ENCODE data around the gene HNRNPLL.
"Not testable (repeated sequence)": the region's sequence is repeated elsewhere in the genome, so short reads cannot be mapped to it uniquely, and the experiment has no call there.

HNRNPLL gene

DNA sequence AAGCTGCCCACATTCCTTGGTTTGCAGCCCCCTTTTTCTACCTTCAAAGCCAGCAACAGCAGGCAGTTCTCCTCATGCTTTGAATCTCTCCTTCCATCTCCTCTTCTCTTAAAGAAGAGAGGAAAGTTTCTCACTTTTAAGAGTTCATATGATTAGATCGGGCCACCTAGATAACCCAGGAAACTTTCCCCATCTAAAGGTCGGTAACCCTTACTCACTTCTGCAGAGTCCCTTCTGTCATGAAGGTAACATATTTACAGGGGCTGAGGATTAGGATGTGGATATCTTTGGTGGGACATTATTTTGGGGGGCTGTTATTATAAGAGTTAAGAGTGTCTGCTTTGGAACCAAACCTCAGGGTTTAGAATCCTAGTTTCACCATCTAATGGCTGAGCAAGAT lies 51.0 kb downstream of the HNRNPLL start:
- no peak for DNase-seq

DNA sequence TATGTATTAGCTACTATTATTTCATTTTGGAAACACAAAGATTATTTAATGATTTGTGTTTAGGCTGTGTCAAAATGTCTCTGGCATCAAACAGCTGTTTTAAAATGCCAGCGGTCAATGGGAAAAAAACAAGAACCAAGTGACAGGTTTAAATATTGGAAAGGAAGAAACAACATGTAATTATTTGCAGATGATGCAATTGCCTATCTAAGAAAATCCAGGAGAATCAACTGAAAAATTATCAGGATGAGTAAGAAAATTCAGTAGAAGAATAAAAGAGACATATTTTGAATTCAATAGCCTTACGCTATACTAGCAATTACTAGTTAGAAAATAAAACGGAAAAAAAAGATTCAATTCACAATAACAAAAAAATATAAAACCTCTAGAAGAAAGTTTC lies 51.6 kb downstream of the HNRNPLL start:
- DNase-seq, result no peak

DNA sequence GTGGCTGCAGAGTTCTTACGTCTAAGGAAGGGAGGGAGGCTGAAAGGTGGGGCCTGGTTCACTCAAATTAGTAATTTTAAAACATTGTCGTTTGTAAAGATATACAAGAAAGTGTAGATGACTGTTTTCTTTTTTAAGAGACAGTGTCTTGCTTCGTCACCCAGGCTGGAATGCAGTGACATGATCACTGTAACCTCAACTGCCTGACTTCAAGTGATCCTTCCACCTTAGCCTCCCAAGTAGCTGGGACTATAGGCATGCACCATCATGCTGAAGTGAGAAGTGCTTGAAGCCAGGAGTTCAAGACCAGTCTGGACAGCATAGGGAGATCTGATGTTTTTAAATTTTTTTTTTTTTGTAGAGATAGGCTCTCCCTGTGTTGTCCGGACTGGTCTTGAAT lies 52.9 kb downstream of the HNRNPLL start:
- no peak for DNase-seq

DNA sequence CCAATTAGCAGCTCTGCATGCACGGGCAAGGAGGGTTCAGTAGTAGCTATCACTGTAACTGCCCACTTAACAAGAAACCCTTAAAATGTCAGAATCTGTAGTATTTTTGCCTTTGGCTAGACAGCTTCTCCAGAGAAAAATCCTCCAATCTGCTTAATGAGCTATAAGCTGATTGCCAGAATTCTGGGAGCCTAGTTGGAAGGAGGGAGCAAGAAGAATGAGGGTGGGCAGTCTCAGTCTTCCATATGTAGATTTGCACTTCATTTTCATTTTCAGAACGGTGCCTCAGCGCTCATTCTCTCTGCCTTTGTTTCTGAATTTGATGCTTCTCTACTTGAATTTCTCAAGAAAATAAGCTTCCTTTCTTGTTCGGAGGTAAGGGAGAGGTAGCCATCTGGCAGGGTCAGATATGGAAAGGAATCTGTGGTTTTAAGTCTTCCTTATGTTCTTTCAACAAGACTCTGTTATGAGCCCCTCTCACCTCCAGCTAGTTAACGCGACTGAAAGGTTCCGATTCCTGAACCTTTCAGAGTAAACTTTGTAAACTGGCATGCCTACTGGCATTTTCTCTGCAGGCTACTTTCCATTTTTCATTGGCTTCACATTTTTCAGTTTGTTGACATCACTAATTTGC lies 53.5 kb downstream of the HNRNPLL start:
- peak; percentile 61 to 75 for DNase-seq

DNA sequence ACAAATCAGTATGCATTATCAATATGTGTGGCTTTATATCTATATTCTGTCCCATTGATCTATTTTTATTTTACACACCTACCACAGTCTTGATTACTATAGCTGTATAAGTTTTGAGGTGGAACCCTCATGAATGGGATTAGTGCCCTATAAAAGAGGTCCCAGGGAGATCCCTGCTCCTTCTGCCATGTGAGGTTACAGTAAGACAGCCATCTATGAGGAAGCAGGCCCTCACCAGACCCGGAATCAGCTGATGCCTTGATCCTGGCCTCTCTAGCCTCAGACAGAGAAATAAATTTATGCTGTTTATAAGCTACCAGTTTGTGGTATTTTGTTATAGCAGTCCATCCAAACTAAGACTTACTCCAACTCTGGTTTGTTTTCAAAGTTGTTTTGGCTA lies 54.9 kb downstream of the HNRNPLL start:
- no peak for DNase-seq

DNA sequence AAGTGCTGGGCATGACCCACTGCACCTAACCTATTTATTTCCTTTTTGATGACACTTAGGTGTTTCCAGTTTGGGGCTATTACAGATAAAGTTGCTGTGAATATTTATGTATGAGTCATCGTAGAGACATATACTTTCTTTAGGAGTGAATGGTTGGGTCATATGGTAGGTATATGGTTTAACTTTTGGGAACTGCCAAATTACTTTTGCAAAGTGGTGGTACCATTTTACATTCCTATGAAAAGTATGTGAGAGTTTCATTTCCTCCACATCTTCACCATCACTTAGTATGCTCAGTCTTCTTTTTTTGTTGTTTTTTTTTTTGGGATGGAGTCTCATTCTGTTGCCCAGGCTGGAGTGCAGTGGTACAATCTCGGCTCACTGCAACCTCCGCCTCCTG lies 56.1 kb downstream of the HNRNPLL start:
- no peak for DNase-seq

DNA sequence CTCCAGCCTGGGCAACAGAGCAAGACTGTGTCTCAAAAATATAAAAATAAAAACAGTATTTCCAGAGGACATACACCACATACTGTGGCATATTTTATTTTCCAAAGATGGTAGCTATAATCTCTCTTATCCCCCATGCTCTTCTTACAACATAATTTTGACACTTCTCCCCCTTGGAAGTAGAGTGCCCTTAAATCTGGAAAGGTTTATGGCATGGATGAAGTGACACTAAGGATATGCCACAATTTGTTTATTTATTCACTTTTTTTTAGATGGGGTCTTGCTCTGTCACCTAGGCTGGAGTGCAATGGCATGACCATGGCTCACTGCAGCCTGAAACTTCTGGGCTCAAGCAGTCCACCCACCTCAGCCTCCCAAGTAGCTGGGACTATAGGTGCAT lies 56.7 kb downstream of the HNRNPLL start:
- no peak for DNase-seq

DNA sequence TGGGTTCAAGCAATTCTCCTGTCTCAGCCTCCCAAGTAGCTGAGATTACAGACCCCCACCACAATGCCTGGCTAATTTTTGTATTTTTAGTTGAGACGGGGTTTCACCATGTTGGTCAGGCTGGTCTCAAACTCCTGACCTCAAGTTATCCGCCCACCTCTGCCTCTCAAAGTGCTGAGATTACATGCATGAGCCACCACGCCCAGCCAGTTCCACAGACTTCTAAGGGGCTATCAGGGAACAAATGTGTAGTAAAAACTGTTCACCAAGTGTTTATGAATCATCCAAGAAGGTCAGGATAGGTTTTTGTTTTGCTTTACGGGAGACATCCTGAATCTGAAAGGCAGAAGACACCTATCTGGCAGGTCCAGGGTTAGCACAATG lies 60.5 kb downstream of the HNRNPLL start:
- DNase-seq, result not testable (repeated sequence)

DNA sequence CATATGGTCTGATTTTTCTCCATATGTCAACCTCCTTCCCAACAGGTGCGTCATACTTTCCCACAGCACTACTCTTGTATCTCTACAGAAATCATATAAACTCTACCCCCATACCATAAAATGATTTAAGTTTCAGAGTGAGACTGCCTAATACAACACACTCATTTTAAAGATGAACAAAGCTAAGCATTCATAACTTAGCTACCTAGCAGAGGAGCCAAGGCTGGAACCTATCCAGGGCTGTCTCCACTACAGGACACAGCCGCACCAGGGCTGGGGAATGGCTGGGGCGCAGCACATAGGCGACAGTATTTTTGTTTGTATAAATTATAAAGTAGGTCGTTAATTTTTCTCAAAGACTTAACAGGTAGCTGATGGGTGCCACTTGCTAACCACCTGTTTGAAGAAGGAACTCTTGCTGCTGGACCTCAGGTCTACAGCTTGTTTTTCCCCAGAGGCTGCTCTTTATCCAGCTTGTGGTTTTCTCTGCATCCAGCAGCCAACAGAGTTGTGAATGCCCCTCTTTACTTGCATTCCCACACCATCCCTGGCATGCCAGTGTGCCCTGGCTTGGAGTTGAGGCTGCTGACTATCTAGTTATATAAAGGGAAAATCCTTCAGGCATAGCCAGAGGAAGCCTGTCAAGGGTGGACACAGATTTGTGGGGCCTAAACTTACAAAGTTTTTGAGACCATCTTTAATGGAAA lies 62.0 kb downstream of the HNRNPLL start:
- peak in 1 of 2 experiments; percentile 79 for DNase-seq

DNA sequence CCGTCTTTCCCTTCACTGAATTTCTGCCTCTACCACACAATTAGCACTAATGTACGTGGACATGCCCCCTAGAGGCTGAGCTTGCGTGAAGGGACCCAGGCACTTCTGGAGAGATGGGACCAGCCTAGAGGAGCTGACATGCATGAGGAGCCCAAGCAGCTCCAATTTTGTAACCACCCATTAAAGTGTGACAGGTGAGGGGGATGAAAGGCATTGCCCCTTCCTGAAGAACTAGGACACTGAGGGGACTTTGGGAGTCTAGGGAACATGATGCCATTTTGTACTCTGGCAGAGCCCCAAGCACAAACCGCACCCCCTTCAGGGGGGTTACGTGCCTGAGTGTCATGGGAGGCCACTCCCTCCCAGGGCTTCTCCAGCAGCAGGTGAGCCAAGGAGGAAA lies 63.6 kb downstream of the HNRNPLL start:
- DNase-seq, result no peak

DNA sequence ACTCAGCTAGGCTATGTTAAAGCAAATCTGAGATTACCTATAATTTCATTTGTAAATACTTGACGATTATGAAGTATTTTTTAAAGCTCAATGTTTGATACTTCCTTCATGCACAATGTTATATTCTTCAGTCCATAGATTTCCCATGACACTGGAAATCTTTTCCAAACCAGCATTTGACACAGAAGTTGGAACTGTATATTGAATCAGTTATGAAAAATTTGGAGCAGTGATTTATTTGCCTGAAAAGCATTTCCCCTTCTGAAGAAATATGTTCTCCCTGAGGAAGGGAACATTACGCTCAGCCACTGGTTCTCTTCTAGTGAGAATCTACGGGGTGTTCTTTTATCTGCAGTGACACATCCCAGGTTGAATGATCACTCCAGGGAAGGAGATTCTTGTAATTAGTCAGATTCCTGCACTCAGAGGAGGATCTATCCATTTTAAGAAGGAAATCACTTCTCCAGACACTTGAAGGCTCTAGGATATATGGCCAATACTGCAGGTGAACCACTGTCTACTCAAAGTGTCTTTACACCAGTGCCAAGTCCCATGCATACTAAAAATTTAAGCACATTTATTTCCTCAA lies 64.7 kb downstream of the HNRNPLL start:
- no peak for DNase-seq

DNA sequence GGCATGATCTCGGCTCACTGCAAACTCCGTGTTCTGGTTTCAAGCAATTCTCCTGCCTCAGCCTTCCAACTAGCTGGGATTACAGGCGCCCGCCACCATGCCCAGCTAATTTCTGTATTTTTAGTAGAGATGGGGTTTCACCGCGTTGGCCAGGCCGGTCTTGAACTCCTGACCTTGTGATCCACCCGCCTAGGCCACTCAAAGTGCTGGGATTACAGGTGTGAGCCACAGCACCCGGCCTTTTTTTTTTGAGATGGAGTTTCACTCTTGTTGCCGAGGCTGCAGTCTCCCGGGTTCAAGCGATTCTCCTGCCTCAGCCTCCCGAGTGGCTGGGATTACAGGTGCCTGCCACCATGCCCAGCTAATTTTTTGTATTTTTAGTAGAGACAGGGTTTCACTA lies 65.4 kb downstream of the HNRNPLL start:
- not testable (repeated sequence) for DNase-seq

DNA sequence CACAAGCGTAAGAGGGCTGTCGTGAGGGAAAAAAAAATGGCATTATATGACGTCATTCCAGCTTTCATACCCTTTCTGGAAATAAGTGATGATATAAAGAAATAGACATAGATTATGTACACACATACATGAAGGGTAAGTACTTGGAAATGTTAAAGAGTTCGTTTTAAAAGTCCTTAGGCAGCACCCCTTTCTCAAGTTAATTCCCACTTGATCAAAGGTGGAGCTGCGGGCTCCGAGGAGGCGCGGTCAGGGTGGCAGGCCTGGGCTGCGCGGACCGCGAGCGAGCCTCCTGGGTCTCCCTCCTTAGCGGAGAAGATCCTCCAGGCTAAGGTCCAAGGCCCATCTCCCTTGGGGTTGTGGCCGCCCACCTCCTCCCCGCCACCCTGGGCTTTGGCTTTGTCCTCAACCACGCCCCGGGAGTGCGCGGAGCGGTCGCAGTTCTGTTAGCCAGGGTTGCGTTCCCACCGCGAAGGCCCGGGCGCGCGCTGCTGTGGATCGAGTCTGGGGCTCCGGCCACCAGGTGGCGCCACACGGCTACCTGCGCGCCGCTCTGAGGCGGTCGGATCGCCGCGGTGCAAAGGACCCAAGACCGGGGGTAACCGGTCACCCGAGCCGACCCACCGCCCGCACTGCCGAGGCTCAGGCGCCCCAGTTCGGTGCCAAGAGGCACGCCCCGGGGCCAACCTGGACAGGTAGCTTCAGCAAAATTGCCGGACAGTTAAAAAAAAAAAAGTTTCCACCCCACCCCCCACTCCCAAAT lies 66.8 kb downstream of the HNRNPLL start:
- DNase-seq, result peak; percentile 15 to 71

DNA sequence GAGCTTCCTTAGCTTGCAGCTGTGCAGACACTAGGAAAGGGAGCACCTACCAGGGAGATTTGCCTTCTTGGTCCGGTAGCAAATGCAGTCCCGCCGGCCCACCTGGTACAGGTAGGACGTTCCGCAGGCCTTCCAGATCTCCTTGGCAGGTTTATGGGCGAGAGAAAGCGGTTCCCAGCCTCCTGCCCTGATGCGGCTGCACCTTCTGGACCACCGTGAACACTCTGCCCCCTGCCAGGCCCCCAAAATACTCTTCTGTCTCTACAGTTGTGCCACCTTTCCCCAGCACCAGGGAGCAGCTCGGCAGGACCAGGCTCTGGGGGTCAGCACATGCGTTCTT lies 67.4 kb downstream of the HNRNPLL start:
- DNase-seq, result no peak

DNA sequence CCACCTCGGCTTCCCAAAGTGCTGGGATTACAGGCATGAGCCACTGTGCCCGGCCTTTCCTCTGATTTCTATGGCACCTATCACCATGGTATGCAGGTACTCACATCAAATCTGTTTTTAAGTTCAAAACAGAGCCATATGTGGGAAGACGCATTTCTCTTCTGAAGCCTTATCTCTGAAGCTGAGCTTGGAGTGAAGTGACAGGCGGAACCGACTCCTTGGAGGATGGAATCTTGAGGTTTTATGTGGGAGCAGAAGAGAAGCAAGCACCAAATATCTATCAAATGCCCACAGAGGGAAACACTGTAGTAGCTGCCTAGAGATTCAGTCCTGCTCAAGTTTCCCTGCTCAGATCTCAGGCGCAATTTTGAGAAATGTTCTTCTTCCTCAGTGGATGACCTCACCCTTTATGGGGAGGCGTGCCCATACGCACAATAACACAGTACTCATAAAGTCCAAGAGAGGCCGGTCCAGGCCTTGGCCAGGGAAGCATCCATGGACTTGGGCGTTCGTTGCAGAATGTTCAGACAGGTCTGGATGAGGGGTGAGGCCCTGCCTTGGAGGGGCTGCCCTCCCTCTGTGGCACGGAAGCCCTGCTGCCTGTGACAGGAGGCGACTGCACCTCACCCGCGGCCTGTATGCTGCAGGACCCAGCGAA lies 67.9 kb downstream of the HNRNPLL start:
- DNase-seq, result no peak

DNA sequence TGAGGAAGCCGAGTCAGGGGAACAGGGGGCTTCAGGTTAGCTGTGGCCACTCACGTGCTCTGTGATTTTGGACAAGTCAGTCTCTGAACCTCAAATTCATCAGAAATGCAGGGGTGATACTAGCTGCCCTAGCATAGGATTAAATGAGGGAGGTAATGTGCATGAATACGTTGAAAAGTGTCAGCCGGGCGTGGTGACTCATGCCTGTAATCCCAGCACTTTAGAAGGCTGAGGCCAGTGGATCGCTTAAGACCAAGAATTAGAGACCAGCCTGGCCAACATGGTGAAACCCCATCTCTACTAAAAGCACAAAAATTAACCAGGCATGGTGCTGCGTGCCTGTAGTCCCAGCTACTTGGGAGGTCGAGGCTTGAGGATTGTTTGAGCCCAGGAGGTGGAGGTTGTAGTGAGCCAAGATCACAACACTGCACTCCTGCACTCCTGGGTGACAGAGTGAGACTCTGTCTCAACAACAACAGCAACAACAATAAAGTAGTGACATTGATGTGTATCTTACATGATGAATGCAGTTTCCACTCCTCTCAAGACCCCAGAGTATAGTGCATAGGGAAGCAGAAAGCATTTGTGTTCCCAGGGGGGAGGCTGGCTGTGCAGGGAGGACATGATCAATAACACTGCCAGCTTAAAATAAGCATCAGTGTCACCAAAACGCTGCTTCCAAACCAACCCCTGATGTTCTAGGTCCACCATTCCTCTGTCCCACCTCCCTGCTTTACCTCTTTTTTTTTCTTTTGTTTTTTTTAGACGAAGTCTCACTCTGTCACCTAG lies 68.8 kb downstream of the HNRNPLL start:
- DNase-seq, result peak in 1 of 2 experiments; percentile 48

DNA sequence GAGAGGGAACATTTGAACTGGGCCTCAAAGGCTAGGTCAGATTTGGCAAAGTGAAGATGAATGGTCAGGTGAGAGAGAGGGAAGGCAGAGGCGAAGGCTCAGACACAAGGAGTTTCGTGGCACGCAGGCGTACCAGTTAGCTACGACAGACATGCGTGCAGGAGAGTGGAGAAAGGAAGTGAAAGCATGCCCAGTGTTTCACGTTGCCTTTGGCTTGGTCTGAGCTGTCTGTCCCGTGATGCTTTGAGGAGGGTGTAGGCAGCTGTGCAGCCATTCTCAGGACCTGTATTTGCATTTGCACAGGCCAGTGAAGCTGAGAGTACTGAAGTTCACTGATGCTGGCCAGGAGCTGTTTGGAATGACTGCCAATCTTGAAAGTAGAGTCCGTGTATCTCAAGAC lies 69.5 kb downstream of the HNRNPLL start:
- no peak for DNase-seq

DNA sequence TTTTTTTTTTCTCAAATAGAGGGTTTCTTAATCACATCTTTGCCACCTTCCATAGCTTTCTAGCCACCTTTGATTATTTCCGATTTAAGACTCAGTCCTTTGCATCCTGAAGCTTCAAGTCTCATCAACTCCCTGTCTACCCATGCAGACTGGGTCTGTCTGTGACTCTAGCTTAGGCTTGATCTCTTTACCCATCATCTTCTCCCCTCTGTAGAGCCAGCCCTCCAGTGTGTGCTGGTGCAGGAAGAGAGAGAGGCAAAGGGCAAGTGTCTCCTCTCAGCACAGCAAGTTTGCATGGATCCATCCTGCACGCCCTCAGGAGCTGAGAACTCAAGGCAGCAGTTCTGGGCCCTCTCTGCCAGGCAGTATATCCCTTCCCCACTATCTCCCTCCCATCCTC lies 70.4 kb downstream of the HNRNPLL start:
- DNase-seq, result no peak

DNA sequence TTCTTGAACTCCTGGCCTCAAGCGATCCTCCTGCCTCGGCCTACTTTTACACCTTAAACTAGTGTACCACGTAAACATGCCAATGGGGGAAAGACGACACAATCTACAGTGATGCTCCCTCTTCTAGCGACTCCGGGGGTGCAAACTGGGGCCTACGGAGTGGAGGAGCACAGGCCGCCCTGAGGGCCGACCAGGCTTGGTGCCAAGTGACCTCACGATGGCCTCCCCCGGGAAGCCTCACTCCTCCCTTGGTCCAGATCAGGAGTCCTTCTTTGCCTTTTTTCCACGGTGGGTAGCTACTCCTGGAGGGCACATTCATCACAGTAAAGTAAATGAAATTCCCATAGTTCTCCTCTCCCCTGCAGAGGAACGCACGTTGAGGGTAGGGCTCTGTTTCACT lies 73.5 kb downstream of the HNRNPLL start:
- no peak for DNase-seq

DNA sequence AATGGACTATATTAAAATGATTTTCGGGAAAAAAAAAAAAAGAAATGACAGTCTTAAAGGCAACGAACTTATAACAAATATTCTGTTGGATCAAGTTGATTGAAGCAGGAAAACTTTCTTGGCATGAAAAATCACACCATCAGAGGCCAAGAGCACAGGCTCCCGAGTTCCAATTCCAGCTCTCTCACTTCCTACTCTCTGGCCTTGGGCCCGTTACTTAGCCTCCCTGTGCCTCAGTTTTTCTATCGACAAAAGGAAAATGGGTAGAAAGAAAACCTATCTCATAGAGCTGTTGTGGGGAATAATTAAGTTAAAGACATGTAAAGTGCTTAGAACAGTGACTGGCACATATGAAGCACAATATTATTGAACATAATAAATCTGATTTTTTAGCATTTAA lies 74.2 kb downstream of the HNRNPLL start:
- DNase-seq, result no peak

DNA sequence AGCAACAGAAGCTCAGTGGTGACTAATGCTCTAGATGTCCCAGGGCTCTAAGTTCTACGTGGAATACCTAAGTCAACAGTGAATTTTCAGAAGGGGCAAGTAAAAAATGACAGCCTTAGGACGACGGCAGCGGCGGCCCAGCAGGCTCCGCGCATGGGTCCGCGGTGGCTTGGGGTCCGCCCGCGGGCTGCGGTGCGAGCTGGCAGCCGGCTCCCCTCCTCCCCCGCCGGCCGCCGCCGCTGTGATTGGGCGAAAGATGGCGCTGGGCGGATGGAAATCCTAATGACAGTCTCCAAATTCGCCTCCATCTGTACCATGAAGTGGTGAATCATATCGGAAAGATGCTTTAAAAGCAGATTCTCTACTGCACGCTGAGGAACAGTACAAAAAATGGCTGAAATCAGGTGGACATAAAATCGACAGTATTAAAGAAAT lies 74.7 kb downstream of the HNRNPLL start:
- peak; percentile 59 to 87 for DNase-seq

DNA sequence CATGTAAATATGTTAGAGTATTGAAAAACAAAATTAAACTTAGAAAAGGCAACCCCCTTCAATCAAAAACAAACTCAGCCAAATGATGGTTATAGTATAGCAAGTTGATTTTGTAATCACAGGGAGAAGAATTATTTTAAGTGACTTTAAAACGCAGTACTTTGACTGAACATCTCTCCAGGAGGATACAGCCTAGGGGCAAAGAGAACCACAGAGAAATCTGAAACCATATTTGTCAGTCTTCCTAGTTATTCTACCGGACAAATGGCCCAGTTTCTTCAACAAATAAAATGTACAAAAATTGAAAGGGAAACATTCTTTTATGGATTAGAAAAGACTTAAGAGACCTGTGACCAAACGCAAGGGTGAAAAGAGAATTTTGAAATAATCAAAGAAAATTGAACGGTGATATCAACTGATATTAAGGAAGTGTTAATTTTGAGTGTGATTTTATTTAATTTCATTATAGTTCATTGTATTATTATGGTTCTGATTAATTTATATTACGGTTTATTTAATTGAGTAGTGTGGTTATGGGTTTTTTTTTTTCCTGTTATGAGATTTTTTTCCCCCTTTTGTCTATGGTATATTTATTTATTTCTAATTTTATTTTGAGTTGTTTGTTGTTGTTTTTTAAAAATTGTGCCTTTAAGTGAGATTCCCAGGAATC lies 75.3 kb downstream of the HNRNPLL start:
- no peak for DNase-seq

Data from NCI-H524 (cell line).